Measurements from ENCODE around the gene SORCS2.

DNA sequence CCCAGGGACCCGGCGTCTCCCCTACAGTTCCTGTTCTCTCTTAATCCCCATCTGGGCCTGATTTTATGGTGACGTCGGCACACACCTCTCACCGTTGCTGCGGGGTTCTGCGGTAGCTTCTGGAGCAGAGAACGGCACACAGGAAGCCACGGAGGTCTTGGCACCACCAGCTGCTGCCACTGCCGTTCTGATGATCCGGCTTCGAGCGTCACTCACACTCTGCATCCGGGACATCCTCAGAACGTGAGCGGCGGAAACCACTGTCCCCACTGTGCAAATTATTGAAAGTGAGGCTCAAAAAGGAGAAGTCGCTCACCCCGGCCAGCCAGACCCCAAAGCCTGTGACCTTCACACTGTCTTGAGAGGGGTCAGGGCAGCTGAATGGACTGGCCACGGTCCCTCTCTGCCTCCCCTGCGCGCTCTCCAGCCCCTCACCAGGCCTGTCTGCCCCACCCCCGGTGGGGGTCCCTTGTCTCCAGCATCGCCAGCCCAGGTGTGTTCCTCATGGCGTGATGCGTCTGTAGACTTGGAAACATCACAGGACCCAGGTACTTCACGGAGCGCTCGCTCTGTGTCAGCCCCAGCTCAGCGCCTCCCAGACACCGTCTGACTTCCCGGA is 546.2 kb downstream of the SORCS2 start:
- TF ChIP-seq POLR2AphosphoS5 (IDR thresholded peaks at IDR 0.05) (no peak), POLR2A (IDR thresholded peaks at IDR 0.05) (no peak)
- TF ChIP-seq, protein P1, sequence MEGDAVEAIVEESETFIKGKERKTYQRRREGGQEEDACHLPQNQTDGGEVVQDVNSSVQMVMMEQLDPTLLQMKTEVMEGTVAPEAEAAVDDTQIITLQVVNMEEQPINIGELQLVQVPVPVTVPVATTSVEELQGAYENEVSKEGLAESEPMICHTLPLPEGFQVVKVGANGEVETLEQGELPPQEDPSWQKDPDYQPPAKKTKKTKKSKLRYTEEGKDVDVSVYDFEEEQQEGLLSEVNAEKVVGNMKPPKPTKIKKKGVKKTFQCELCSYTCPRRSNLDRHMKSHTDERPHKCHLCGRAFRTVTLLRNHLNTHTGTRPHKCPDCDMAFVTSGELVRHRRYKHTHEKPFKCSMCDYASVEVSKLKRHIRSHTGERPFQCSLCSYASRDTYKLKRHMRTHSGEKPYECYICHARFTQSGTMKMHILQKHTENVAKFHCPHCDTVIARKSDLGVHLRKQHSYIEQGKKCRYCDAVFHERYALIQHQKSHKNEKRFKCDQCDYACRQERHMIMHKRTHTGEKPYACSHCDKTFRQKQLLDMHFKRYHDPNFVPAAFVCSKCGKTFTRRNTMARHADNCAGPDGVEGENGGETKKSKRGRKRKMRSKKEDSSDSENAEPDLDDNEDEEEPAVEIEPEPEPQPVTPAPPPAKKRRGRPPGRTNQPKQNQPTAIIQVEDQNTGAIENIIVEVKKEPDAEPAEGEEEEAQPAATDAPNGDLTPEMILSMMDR (IDR thresholded peaks at IDR 0.05) = no peak
